Left lung (tissue), 10 donors: ENCODE results near the gene HIRIP3. TPM values are rescaled to one million over a fixed set of nuclear protein-coding genes. Genes with fewer than 3 reads are reported as not detected.
"Not testable (repeated sequence)": the region's sequence is repeated elsewhere in the genome, so short reads cannot be mapped to it uniquely, and the experiment has no call there.

ENCODE experiments used
- ATAC-seq: fragments of 200-7000 bp; cut with Tn5 transposase; one replicate; pipeline ENCODE4 v1.9.1; 2020; ENCODE audit warnings: moderate library complexity
- DNase-seq, 4 donors: peaks; one replicate each; pipeline ENCODE4 v3.0.0-alpha.2; 2013 to 2020
- H3K27ac ChIP-seq, 2 donors: fragments of 200-600 bp; sonication (generic) in 1 of 2; one replicate each; pipeline versions ENCODE4 v1.5.0 to v1.8.0; 2020 to 2021
- H3K27me3 ChIP-seq, 2 donors: fragments of 200-600 bp; sonication (generic) in 1 of 2; one replicate each; pipeline versions ENCODE4 v1.5.0 to v1.8.0; 2020 to 2021
- H3K36me3 ChIP-seq, 2 donors: fragments of 200-600 bp; sonication (generic) in 1 of 2; one replicate each; pipeline versions ENCODE4 v1.5.0 to v1.8.0; 2020 to 2021
- H3K4me1 ChIP-seq, 2 donors: fragments of 200-600 bp; one replicate each; pipeline ENCODE4 v1.8.0; 2021
- H3K4me3 ChIP-seq, 2 donors: fragments of 200-600 bp; sonication (generic) in 1 of 2; one replicate each; pipeline versions ENCODE4 v1.5.0 to v1.8.0; 2020 to 2021; ENCODE audit warnings: mild to moderate bottlenecking in 1 of 2
- H3K9me3 ChIP-seq, 2 donors: fragments of 200-600 bp; sonication (generic) in 1 of 2; one replicate each; pipeline versions ENCODE4 v1.5.0 to v1.8.0; 2020 to 2021
- CTCF ChIP-seq, 2 donors: fragments of 200-600 bp; sonication (generic) in 1 of 2; IDR thresholded peaks; one replicate each; pipeline versions ENCODE4 v1.5.0 to v1.8.0; 2021; ENCODE audit warnings: antibody characterized with exemption in 2 of 2
- intact Hi-C, 2 donors: fragments of 100-400 bp; cut with DNase I; formaldehyde crosslinking; loops; one replicate each; pipeline versions ENCODE4 v1.11.2 to v1.14.2; 2022
- polyA plus RNA-seq, 6 donors: library from polyadenylated mRNA; unstranded; fragments of 120-200 nt; gene quantifications; one replicate each; pipeline ENCODE4 v1.2.1, GENCODE V29; 2013; ENCODE audit not compliant: insufficient read length in 6 of 6
- total RNA-seq, 2 donors: library from RNA; stranded (reverse); fragmentation: NEBNext Ultra II Directional; extraction: Animal tissue kit (Norgen Biotek cat#: 25700); gene quantifications; one replicate each; pipeline ENCODE4 v1.2.1, GENCODE V29; 2021
- donor health status: DM: no; HTN: yes; CAD: no.
- donor health status: DM: no; HTN: no; CAD: no.

Gene HIRIP3
- total and polyA plus RNA-seq, 8 donors, result 14.4 to 20.7 (median 18.1) TPM

GRCh38 chr16:30016555-30017276 lies 21.3 kb upstream of the HIRIP3 start:
- Histone ChIP-seq H3K27ac (no peak overlapping the region), H3K27me3 (peaks cover 5 to 18% of the 10 kb centered on the region in 2 donors), H3K4me1 (peaks cover 0 to 14% of the 10 kb centered on the region in 2 donors), H3K36me3 (no peaks in the 10 kb centered on the region), H3K9me3 (no peaks in the 10 kb centered on the region), H3K4me3 (no peak overlapping the region)
- DNase-seq (no peak), ATAC-seq (no peak)
- intact Hi-C loops, result no loop called here
- no peak for TF ChIP-seq CTCF (IDR thresholded peaks at IDR 0.05)

- DNase-seq, H3K4me3 ChIP-seq, ATAC-seq, intact Hi-C loops, H3K9me3 ChIP-seq, H3K27ac ChIP-seq, H3K36me3 ChIP-seq: not testable (repeated sequence)
- Histone ChIP-seq H3K4me1 (peaks cover 11 to 14% of the 10 kb centered on the region in 2 donors), H3K27me3 (peaks cover 17 to 31% of the 10 kb centered on the region in 2 donors)
These were observed 20.0 kb upstream of the HIRIP3 start for GRCh38 chr16:30015450-30015849.

- Histone ChIP-seq H3K27me3 (peaks cover 29 to 59% of the 10 kb centered on the region in 2 donors), H3K4me1 (peaks cover 12 to 16% of the 10 kb centered on the region in 2 donors)
- H3K9me3 ChIP-seq, H3K36me3 ChIP-seq, intact Hi-C loops, DNase-seq, H3K4me3 ChIP-seq, ATAC-seq, H3K27ac ChIP-seq: not testable (repeated sequence)
These were observed 17.2 kb upstream of the HIRIP3 start for GRCh38 chr16:30012598-30012997.

GRCh38 chr16:30011714-30012504 lies 16.5 kb upstream of the HIRIP3 start:
- intact Hi-C loops, result no loop called here
- no peak for DNase-seq

GRCh38 chr16:30010844-30011713 lies 15.7 kb upstream of the HIRIP3 start, which contains the start of gene DOC2A:
TSS of gene DOC2A (minus strand) at chr16:30011027. CDS start at chr16:30010222, 805 bp downstream.
- no peak within 1 kb of the TSS for H3K27ac ChIP-seq
- DNase-seq (peak in 1 of 4 donors; percentile 74), ATAC-seq (peak; percentile 51)
- H3K9me3 ChIP-seq, result no peaks in the 10 kb centered on the region
- no peaks in the 10 kb centered on the region for H3K36me3 ChIP-seq
- H3K27me3 ChIP-seq, result peaks cover 29 to 64% of the 10 kb centered on the region in 2 donors
- intact Hi-C loops, result no loop called here
- H3K4me3 ChIP-seq, result peak within 1 kb of the TSS; percentile 15 to 28
- H3K4me1 ChIP-seq, result peaks cover 12 to 16% of the 10 kb centered on the region in 2 donors
- no peak for TF ChIP-seq CTCF (IDR thresholded peaks at IDR 0.05)

More at GRCh38 chr16:30011714-30012504, 16.5 kb upstream of the HIRIP3 start:
- no peaks in the 10 kb centered on the region for H3K9me3 ChIP-seq
- no peaks in the 10 kb centered on the region for H3K36me3 ChIP-seq
- no peak overlapping the region for H3K4me3 ChIP-seq
- ATAC-seq, result no peak
- H3K4me1 ChIP-seq, result peaks cover 12 to 16% of the 10 kb centered on the region in 2 donors
- no peak overlapping the region for H3K27ac ChIP-seq
- no peak for TF ChIP-seq CTCF (IDR thresholded peaks at IDR 0.05)
- peaks cover 29 to 64% of the 10 kb centered on the region in 2 donors for H3K27me3 ChIP-seq
